ENCODE measurements around the gene MGAT5.
"Not testable (repeated sequence)": the region's sequence is repeated elsewhere in the genome, so short reads cannot be mapped to it uniquely, and the experiment has no call there.

MGAT5 gene

DNA sequence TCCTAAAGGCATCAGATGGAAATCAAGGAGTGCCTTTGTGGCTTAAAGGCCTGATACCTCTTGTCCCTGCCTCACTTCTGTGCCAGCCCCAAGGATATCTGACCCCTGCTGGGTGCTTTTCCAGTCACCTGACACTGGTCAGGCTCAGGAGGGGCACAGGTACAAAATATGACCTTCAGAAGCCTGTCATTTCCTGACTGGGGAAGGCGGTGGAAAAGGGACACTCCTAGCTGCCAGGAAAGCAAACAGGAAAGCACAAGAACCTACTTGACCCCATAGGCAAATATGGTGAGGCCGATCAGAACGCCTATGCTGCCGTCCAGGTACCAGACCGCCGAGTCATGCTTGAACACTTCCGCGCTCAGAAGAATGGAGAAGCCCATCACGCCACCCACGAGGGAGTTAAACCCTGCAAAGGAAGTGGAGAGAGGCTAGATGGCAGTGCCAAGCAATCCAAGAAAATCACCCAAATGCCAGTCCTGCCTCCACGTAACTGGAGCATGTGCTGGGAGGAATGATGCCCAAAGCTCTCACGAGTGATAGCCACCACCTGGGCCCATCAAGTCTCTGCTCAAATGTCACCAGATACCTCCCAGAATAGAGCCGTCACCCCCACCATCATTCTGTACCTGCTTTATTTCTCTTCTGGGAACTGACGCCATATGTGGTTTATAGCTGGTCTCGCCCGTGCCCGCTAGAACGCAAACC is 204.0 kb downstream of the MGAT5 start:
- in situ Hi-C loops (cut with HindIII; ENCODE audit: low pct_ligation_motif_present, low pct_unique_long_range_greater_than_20kb, low sequenced_read_pairs) = loop anchor here (25.0 kb wide), 1 partner anchor 429 kb away; no protein-coding TSS in a partner anchor
- DNase-seq = no peak

DNA sequence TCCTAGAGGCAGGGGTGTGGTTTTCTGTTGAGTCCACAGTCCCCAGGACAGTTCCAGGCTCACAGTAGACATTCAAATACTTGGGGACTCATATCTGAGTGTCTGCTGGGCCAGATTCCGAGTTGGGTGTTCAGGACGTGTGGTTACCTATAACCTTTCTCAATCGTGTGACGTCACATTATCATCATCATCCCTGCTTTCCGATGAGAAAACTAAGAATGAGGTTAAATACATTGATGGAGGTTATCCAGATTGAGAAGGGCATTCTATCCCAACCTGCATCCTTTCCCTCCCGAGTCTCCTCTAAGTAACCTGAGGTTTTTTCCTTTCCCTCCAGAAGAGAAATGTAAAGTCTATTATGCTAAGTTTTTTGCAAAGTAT is 204.6 kb downstream of the MGAT5 start:
- no peak for DNase-seq

DNA sequence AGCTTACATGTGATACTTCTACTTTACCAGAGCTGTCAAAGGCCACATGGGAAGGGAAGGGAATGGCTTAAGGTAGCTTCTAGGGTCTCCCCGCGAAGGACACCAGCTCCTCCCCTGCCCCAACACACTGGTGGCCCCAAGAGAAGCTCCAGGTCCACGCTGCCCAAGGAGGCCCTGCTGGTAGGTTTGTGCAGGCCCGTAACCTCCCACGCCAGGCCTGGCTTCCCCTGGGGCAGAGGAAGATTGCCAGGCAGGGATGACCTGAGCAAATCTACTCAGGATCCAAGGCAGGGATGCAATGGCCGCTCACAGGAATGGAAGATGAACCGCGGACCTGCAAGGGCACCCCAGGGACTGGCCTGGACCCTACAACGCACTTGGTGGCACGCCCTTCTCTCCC is 205.1 kb downstream of the MGAT5 start:
- in situ Hi-C loops (cut with HindIII; ENCODE audit: low pct_ligation_motif_present, low pct_unique_long_range_greater_than_20kb, low sequenced_read_pairs) = loop anchor here (25.0 kb wide), 1 partner anchor 428 kb away; no protein-coding TSS in a partner anchor
- no peak for DNase-seq

More for the DNA sequence above, 204.6 kb downstream of the MGAT5 start:
- in situ Hi-C loops (cut with HindIII; ENCODE audit: low pct_ligation_motif_present, low pct_unique_long_range_greater_than_20kb, low sequenced_read_pairs) = loop anchor here (25.0 kb wide), 1 partner anchor 429 kb away; no protein-coding TSS in a partner anchor

DNA sequence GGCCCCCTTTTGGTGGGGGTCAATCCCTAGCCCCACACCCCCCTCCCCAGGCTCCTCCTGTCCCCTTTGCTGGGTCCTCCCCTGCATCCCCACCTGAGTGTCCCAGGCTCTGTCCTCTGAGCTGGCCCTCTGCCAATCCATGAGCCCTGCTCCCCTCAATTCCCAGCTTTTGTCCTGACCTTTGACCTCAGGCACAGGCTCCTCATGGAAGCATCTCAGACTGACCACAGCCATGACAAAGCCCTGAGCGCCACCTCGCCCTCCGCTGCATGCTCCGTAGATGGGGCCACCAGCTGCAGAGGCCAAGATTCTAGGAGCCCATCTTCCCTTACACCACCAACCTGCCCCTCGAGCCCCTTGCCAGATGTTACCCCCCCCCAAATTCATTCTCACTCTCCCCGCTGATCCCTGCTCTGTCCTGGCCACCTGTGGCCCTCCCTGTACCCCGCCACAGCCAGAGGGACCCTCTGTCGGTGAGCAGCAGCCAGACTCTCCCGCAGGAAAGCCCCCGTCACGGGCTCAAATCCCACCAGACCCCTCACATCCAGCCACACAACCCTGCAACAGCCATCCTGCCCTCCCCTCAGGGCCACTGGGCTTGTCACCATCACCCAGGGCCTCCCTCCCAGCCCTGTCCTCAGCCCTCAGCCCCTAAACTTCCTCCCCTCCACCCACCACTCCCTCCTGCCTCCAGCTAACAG is 206.0 kb downstream of the MGAT5 start:
- no peak for DNase-seq
- in situ Hi-C loops (cut with HindIII; ENCODE audit: low pct_ligation_motif_present, low pct_unique_long_range_greater_than_20kb, low sequenced_read_pairs) = loop anchor here (25.0 kb wide), 1 partner anchor 427 kb away; no protein-coding TSS in a partner anchor

DNA sequence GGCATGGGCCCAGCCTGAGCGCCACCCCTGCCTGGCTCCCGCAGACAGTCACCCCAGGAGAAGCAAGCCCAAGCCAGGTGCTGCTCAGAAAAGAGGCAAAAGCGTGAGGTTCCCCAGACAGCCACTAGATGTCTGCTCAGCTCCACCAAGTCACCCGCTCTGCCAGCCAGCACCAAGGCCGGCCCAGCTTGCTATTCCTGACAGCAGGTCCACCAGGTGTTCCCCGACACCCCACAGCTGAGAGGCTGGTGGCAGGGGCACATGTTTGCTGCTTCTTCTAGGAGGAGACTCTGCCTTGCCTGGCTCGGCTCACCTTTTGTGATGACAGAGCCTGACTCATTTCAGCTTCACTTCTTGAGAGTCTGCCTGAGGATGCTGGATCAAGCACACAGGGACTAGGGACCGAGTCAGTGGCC is 206.7 kb downstream of the MGAT5 start:
- peak; percentile 64 for DNase-seq
- in situ Hi-C loops (cut with HindIII; ENCODE audit: low pct_ligation_motif_present, low pct_unique_long_range_greater_than_20kb, low sequenced_read_pairs) = loop anchor here (25.0 kb wide), 1 partner anchor 427 kb away; no protein-coding TSS in a partner anchor

DNA sequence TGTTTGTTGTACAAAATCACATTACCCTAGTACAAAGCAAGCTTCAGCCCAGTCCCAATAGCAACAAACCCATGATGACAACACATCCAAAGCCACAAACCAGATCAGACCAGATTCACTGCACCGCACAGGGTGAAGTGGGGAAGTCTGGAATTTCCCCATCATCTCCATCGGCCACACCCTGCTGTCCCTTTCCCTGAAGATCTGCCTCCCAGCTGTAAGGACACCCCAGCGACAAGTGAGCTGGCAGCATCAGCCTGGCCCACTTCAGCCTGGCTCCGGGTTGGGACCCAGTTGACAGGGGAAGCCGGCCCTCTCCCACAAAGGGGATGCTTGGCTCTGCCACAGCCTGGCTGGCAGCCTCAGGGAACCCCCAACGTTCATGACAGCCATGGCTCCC is 207.6 kb downstream of the MGAT5 start:
- no peak for DNase-seq

DNA sequence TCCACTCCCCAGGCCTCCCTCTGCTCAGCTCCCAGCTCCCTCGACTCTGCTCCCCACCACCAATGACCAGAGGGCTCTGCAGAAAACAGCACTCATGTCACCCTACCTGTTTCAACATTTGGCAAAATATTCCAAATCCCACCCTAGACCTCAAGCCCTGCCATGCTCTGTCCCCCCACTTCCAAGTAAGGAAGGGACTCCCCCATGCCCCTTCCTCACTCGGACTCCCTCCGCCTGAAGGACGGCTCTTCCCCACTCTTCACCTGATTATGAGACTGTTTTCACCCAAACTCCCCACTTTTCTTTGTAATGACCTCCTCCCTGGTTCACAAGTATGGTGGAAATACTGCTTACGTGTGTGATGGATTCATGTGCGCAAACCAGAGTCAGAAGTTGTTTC is 208.4 kb downstream of the MGAT5 start:
- DNase-seq = no peak
- in situ Hi-C loops (cut with HindIII; ENCODE audit: low pct_ligation_motif_present, low pct_unique_long_range_greater_than_20kb, low sequenced_read_pairs) = loop anchor here (25.0 kb wide), 1 partner anchor 425 kb away; no protein-coding TSS in a partner anchor

More for the DNA sequence above, 207.6 kb downstream of the MGAT5 start:
- in situ Hi-C loops (cut with HindIII; ENCODE audit: low pct_ligation_motif_present, low pct_unique_long_range_greater_than_20kb, low sequenced_read_pairs) = loop anchor here (25.0 kb wide), 1 partner anchor 426 kb away; no protein-coding TSS in a partner anchor

DNA sequence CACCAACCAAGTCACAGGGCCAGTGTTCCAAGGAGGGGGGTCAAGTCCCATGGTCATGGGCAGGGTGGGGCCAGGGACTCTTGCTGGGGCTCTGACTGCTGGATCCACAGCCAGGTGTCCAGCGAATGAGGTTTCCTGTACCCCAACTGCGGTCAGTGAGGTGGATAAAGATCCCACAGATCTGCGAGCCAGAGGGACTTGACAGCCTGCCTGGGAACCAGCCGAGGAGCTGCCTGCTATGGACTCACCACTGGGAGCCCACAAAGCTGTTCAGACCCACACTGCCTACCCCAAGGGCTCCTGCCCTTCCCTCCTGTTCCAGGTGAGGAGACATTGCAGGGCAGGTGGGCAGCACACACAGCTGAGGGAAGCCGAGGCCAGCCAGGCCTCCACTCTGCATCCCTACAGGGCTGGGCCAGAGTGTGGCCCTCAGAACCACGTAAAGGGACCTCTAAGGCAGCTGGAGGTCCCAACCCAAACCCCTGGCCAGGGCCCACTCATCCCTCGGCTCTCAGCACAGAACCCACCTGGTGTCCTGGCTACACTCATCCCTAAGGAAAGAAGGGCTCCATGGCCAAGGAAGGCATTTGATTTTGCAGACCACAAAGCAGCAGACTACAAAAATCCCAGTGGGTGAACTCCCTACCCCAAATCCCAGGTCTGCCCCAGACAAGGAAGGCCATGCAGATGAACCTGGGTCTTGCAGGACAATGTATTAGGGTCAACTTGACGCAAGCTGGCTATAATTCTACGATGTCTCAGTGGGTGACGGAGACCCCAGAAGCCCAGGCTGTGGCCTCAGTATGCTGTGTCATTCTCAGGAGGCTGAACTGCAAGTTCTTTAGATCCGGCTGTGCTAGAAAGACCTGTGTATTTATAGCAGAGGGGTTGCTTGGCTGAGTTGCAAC is 209.2 kb downstream of the MGAT5 start:
- in situ Hi-C loops (cut with HindIII; ENCODE audit: low pct_ligation_motif_present, low pct_unique_long_range_greater_than_20kb, low sequenced_read_pairs) = loop anchor here (25.0 kb wide), 1 partner anchor 424 kb away; no protein-coding TSS in a partner anchor
- no peak for DNase-seq

DNA sequence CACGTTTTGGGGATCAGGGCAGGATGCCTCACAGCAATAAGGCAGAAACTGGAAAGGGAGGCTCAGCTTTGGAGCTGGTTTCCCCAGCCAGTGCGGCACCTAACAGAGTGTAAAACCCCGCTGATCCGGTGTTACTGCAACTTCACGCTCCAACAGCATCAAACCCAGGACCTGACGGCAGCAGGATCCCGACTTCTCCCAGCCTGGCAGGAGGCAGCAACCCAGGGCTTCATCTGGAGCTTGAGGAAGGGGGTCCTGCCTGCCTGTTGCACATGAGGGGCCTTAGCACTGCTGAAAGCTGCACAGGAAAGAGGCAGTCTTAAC is 209.8 kb downstream of the MGAT5 start:
- in situ Hi-C loops (cut with HindIII; ENCODE audit: low pct_ligation_motif_present, low pct_unique_long_range_greater_than_20kb, low sequenced_read_pairs) = loop anchor here (25.0 kb wide), 1 partner anchor 424 kb away; no protein-coding TSS in a partner anchor
- DNase-seq = no peak

DNA sequence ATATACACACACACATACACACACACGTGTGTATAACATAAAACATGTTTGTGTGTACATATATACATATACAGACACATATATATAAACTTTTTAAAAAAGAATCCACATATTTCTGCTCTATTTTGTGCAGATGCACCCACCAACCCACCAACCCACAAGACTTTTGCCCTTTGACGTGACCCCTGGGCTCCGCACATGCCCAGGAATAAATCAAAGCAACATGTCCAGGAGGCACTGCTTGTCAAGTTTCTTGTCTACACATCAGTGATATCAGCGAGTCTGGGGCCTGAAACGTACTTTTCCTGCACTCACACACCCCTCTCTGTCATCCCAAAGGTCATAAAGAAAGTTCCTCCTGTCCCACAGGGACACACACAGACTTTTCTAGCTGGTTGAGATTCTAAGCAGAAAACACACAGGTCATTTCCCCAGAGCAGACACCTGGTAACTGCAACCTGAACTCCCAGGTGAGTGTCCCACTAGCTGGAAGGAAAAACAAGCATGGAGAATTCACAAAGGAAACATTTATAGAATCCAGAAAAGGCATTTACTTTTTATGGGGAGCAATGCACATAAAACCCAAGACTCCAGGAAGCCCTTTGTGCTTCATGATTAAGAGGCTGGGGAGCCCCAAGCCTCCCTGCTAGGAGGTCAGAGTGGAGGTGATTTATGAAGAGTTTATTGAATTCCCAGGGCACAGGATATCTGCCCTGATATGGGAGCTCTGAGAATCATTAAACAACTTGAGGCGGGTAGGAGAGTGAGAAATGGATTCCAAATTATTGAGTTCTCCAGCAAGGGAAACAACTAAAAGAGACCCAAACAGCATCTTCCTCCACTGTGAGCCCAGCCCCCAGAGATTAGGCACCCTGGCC is 211.6 kb downstream of the MGAT5 start:
- in situ Hi-C loops (cut with HindIII; ENCODE audit: low pct_ligation_motif_present, low pct_unique_long_range_greater_than_20kb, low sequenced_read_pairs) = loop anchor here (25.0 kb wide), 1 partner anchor 422 kb away; no protein-coding TSS in a partner anchor
- DNase-seq = no peak

DNA sequence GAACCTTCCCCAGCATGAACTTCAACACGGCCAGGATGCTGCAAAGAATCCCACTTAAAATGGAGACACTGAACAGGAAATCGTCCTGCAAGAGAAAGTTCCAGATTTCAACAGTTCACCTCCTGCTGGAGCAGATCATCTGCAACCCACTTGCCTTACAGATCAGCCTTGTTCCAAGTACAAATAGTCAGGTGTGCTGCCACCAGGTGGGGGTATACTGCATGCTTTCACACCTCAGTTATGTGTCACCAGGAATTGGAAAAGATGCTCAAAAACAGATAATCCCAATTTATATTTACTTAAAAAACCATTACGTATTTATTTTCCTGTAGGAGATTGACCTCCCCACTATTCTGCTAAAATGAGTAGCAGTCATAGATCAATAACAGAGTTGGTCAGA is 212.3 kb downstream of the MGAT5 start:
- in situ Hi-C loops (cut with HindIII; ENCODE audit: low pct_ligation_motif_present, low pct_unique_long_range_greater_than_20kb, low sequenced_read_pairs) = loop anchor here (25.0 kb wide), 1 partner anchor 421 kb away; no protein-coding TSS in a partner anchor

DNA sequence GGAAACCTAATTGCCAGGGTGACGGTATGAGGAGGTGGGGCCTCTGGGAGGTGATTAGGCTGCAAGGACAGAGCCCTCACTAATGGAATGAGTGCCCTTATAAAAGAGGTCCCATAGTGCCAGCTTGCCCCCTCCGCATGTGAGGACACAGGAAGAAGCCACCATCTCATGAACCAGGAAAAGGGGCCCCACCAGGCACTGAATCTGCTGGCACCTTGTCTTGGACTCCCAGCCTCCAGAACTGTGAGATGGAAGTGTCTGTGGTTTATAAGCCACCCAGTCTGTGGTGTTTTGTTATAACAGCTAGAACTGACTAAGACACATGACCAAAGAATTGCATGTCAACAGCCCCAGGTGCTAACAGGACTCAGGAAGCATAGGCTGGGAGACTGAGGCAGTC is 214.3 kb downstream of the MGAT5 start:
- in situ Hi-C loops (cut with HindIII; ENCODE audit: low pct_ligation_motif_present, low pct_unique_long_range_greater_than_20kb, low sequenced_read_pairs) = loop anchor here (25.0 kb wide), 1 partner anchor 419 kb away; no protein-coding TSS in a partner anchor
- DNase-seq = no peak

More for the DNA sequence above, 212.3 kb downstream of the MGAT5 start:
- peak; percentile 51 for DNase-seq

DNA sequence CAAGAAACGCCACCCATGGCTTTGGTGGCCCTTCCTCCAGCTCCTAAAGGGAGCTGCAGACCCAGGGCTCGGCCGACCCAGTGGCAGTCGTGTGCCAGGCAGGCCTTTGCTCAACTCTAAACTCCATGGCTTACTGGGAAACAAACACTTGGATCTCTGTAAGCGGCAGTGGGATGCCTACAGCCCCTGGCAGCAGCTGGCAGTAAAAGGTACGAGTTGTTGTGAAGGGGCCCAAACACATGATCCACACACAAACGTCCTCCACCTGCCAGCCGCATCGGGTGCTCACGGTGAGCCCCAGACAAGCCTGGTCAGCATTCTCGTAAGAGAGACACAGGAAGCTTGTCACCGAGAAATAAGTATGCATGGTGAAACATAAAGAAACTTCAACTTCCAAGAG is 214.9 kb downstream of the MGAT5 start:
- in situ Hi-C loops (cut with HindIII; ENCODE audit: low pct_ligation_motif_present, low pct_unique_long_range_greater_than_20kb, low sequenced_read_pairs) = loop anchor here (25.0 kb wide), 1 partner anchor 419 kb away; no protein-coding TSS in a partner anchor
- no peak for DNase-seq

DNA sequence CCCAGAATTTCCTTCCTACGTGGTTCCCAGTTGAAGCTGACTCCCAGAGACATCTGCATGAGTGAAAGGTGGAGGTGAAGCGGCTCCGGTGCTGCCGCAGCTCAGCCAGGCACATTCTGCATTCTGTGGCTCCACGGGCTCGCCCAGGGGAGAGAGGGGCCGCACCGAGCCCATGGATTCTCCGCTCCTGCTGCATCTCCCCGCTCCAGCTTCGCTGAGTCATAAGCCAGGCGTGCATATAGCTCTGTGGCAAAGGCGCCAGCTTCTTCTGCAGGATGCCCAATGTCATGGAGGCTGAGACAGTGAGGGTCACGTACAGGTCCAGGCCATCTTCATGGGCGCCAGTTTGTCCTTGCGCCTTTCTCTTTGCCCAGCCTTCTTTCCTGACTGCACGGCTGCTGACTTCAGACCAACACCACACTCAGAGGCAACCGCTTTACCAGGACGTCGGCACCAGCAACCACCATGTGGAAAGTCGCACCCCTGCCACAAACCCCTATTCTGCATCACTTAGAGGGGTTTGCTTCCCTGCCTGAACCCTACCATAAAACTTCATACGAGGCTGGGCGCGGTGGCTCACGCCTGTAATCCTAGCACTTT is 215.7 kb downstream of the MGAT5 start:
- in situ Hi-C loops (cut with HindIII; ENCODE audit: low pct_ligation_motif_present, low pct_unique_long_range_greater_than_20kb, low sequenced_read_pairs) = loop anchor here (25.0 kb wide), 1 partner anchor 418 kb away; no protein-coding TSS in a partner anchor
- DNase-seq = no peak

DNA sequence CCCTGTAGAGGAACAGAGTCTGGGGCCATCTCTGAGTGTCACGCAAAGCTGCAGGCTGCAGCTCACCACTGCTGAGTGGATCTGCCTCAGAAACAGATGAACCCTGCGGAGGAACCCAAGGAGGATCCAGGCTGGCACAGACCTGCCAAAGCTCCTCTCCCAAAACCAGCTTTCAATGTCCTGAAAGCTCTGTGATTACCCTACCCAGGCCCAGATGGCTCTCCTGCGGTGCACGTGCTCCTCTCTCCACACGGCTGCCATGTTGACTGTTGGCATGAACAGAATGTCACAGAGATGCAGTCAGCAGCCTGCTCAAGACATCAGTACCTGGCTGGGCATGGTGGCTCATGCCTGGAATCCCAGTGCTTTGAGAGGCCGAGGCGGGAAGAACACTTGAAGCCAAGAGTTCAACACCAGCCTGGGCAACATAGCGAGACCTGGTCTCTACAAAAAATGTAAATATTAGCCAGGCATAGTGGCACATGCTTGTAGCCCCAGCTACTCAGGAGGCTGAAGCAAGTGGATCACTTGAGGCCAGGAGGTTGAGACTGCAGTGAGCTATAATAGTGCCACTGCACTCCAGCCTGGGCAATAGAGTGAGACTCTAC is 216.8 kb downstream of the MGAT5 start:
- in situ Hi-C loops (cut with HindIII; ENCODE audit: low pct_ligation_motif_present, low pct_unique_long_range_greater_than_20kb, low sequenced_read_pairs) = loop anchor here (25.0 kb wide), 1 partner anchor 417 kb away; no protein-coding TSS in a partner anchor

DNA sequence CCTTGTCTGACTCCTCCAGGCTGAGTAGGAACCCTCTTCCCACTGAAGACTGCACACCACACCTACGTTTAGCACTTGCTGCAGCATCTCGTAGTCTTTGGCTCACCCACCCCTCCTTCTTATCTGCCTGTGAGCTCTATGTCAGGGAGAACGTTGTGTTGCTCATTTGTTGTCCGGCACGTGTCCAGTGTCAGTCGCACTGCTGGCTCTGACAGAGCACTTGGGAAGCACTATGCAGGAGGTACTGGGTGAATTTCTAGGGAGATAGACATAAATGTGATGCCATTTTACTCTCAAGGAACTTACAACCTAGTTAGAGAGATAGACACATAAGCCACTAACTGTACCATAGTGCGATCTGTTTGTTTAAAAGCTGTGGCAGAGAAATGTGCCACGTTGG is 223.1 kb downstream of the MGAT5 start:
- in situ Hi-C loops (cut with HindIII; ENCODE audit: low pct_ligation_motif_present, low pct_unique_long_range_greater_than_20kb, low sequenced_read_pairs) = not testable (repeated sequence)

More for the DNA sequence above, 216.8 kb downstream of the MGAT5 start:
- no peak for DNase-seq

More for the DNA sequence above, 223.1 kb downstream of the MGAT5 start:
- not testable (repeated sequence) for DNase-seq

Data from ACHN (cell line).